Common myeloid progenitor, CD34-positive (primary cell): ENCODE data around the gene SEC14L6.
"Not testable (repeated sequence)": the region's sequence is repeated elsewhere in the genome, so short reads cannot be mapped to it uniquely, and the experiment has no call there.

ENCODE experiments used
- CTCF ChIA-PET: fragments of 350-600 bp; sonication (Branson Sonifier 250); formaldehyde crosslinking; loops from one replicate; lab custom pipeline; 2021; ENCODE audit warnings: antibody characterized with exemption; lab: Charles Lee
- POLR2A ChIA-PET: fragments of 350-600 bp; sonication (Branson Sonifier 250); formaldehyde crosslinking; loops from one replicate; lab custom pipeline; 2021; ENCODE audit warnings: antibody characterized with exemption; lab: Charles Lee
- DNase-seq, 3 donors: peaks; one replicate each; pipeline versions ENCODE4 v3.0.0 to v3.0.0-alpha.2; 2013
- H3K27ac ChIP-seq, 2 experiments: 1 replicate in 1 of 2; 2 replicates in 1 of 2; pipeline ENCODE4 v1.7.0; 2013; ENCODE audit warnings: inconsistent platforms in 2 of 2, low read length in 2 of 2, mild to moderate bottlenecking in 2 of 2, low read depth in 1 of 2, moderate library complexity in 1 of 2; ENCODE audit not compliant: severe bottlenecking in 2 of 2, insufficient read depth in 1 of 2, poor library complexity in 1 of 2
- H3K27me3 ChIP-seq, 5 experiments: replicated peaks in 2 of 5; 1 replicate in 3 of 5; 2 replicates in 2 of 5; pipeline versions ENCODE4 v1.6.1 to v1.7.0; 2013; ENCODE audit warnings: low read length in 4 of 5, mild to moderate bottlenecking in 2 of 5, moderate library complexity in 2 of 5, inconsistent platforms in 1 of 5; ENCODE audit not compliant: insufficient read depth in 5 of 5, control insufficient read depth in 4 of 5
- H3K36me3 ChIP-seq, 4 experiments: 1 replicate in 2 of 4; 2 replicates in 2 of 4; pipeline versions ENCODE4 v1.6.1 to v1.7.0; 2013; ENCODE audit warnings: low read length in 3 of 4, control low read depth in 1 of 4, mild to moderate bottlenecking in 1 of 4; ENCODE audit not compliant: control insufficient read depth in 4 of 4, insufficient read depth in 4 of 4
- H3K4me1 ChIP-seq, 4 experiments: 1 replicate in 3 of 4; 2 replicates in 1 of 4; pipeline versions ENCODE4 v1.6.1 to v1.7.1; 2013; ENCODE audit warnings: low read length in 3 of 4, mild to moderate bottlenecking in 3 of 4, control low read depth in 1 of 4, inconsistent platforms in 1 of 4, moderate library complexity in 1 of 4; ENCODE audit not compliant: control insufficient read depth in 4 of 4, insufficient read depth in 4 of 4; ENCODE audit errors: control extremely low read depth in 1 of 4
- H3K4me3 ChIP-seq, 7 experiments: 1 replicate in 4 of 7; 2 replicates in 3 of 7; pipeline versions ENCODE4 v1.5.1 to v1.7.0; 2013; ENCODE audit warnings: mild to moderate bottlenecking in 7 of 7, low read length in 6 of 7, moderate library complexity in 6 of 7, inconsistent platforms in 2 of 7, low read depth in 2 of 7, control low read depth in 1 of 7; ENCODE audit not compliant: insufficient read depth in 4 of 7, control insufficient read depth in 1 of 7; ENCODE audit errors: extremely low read depth in 1 of 7
- H3K9me3 ChIP-seq, 5 experiments: 1 replicate in 4 of 5; 2 replicates in 1 of 5; pipeline versions ENCODE4 v1.6.1 to v1.7.1; 2013; ENCODE audit warnings: low read length in 4 of 5, mild to moderate bottlenecking in 2 of 5, inconsistent platforms in 1 of 5, low read depth in 1 of 5, moderate library complexity in 1 of 5; ENCODE audit not compliant: control insufficient read depth in 4 of 5, insufficient read depth in 2 of 5; ENCODE audit errors: control extremely low read depth in 1 of 5
- WGBS: methylation state at CpG from one replicate; pipeline ENCODE4 v1.1.5; 2013; ENCODE audit not compliant: insufficient coverage; 5-methylcytosine and 5-hydroxymethylcytosine counted together

SEC14L6 gene

DNA sequence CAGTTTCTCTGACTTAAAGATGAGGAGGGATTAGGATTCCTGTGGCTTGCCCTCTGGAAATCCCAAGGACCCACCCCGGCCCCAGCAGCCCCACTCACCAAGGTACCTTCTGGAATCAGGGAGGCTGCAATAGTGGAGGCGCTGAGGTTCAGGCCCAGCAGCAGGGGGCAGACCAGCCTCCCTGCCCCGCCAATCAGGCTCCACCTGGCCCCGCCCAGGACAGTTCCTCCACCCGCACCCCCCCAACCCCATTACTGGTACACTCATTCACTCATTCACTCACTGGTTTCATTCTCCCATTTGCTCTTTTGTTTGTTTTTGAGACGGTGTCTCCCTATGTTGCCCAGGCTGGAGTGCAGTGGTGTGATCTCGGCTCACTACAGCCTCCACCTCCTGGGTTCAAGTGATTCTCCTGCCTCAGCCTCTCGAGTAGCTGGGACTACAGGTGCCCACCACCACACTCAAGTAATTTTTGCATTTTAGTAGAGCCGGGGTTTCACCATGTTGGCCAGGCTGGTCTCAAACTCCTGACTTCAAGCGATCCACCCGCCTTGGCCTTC lies 14.2 kb upstream of the SEC14L6 start:
- H3K4me1 ChIP-seq, CTCF ChIA-PET, H3K36me3 ChIP-seq, H3K27me3 ChIP-seq, POLR2A ChIA-PET, DNase-seq, H3K27ac ChIP-seq, H3K9me3 ChIP-seq, H3K4me3 ChIP-seq: not testable (repeated sequence)
- WGBS, result 95% methylated on average over 6 of the region's 11 CpGs

DNA sequence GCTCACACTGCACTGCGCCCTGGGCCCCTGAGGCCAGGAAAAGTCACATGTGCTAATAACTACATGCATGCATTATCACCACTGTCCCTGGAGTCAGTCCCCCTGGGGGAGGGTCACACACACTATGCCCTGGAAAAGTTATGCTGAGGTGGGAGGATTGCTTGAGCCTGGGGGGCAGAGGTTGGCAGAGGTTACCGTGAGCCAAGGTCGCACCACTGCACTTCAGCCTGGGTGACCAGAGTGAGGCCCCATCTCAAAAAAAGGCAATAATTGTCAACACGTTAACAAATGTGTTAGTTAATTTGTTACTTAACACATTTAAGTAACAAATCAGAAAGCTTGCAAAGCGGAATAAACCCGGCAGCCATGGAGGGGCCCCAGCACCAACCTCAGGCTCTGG lies 13.3 kb upstream of the SEC14L6 start:
- Histone ChIP-seq H3K27me3 (peaks cover 0 to 3% (median 0%) of the 10 kb centered on the region in 5 experiments), H3K4me3 (no peak overlapping the region), H3K36me3 (no peaks in the 10 kb centered on the region), H3K4me1 (no peaks in the 10 kb centered on the region), H3K9me3 (no peaks in the 10 kb centered on the region), H3K27ac (no peak overlapping the region)
- DNase-seq, result no peak
- WGBS, result 100% methylated on average over 4 of the region's 6 CpGs
- ChIA-PET CTCF (no interaction called here), POLR2A (no interaction called here)

DNA sequence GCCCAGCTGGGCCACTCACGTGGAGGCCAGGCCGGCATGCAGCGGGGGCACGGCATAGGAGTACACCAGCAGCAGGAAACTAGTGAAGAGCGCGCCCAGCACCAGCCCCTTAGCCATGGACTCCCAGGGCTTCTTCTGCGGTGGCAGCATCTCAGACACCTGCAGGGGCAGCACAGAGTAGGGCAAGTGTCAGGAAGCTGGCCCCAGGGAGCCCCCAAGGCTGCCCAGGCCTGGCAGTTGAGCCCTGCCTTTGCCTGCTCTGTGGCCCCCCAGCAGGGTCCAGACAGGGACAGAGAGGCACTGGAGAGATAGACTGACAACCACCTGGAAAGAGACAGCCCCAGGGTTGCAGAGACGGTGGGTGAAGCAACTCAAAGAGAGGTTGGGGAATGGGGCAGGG lies 10.7 kb upstream of the SEC14L6 start:
- H3K9me3 ChIP-seq, result no peaks in the 10 kb centered on the region
- POLR2A ChIA-PET, result no interaction called here

DNA sequence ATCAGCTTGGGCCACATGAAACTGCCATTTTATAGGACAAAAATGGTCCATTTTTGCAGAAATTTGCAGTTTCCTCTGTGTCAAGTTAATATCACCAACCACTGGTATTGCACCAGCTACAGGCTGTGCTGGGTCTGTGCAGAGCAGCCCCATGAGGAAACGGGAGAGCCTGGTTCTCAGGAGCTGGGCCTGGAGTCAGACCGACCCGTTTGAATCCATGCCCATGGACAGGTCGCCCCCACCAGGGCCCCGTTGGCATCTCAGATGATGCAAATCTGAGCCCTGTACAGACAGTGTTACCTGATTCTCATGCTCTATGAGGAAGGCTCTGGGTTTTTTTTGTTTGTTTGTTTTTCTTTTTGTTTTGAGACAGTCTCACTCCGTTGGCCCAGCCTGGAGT lies 9.8 kb upstream of the SEC14L6 start:
- no peaks in the 10 kb centered on the region for H3K4me1 ChIP-seq
- no peak overlapping the region for H3K27ac ChIP-seq
- no peaks in the 10 kb centered on the region for H3K36me3 ChIP-seq
- H3K4me3 ChIP-seq, result no peak overlapping the region
- no peaks in the 10 kb centered on the region for H3K9me3 ChIP-seq
- POLR2A ChIA-PET, result no interaction called here
- CTCF ChIA-PET, result no interaction called here
- 100% methylated on average over 3 of the region's 6 CpGs for WGBS
- DNase-seq, result no peak
- H3K27me3 ChIP-seq, result no peaks in the 10 kb centered on the region

More for the DNA sequence above, 10.7 kb upstream of the SEC14L6 start:
- H3K27ac ChIP-seq, result no peak overlapping the region
- peaks cover 0 to 2% (median 0%) of the 10 kb centered on the region in 5 experiments for H3K27me3 ChIP-seq
- DNase-seq, result no peak
- no peaks in the 10 kb centered on the region for H3K36me3 ChIP-seq
- H3K4me3 ChIP-seq, result no peak overlapping the region
- CTCF ChIA-PET, result no interaction called here
- no peaks in the 10 kb centered on the region for H3K4me1 ChIP-seq
- WGBS, result 91% methylated on average over 7 of the region's 8 CpGs

DNA sequence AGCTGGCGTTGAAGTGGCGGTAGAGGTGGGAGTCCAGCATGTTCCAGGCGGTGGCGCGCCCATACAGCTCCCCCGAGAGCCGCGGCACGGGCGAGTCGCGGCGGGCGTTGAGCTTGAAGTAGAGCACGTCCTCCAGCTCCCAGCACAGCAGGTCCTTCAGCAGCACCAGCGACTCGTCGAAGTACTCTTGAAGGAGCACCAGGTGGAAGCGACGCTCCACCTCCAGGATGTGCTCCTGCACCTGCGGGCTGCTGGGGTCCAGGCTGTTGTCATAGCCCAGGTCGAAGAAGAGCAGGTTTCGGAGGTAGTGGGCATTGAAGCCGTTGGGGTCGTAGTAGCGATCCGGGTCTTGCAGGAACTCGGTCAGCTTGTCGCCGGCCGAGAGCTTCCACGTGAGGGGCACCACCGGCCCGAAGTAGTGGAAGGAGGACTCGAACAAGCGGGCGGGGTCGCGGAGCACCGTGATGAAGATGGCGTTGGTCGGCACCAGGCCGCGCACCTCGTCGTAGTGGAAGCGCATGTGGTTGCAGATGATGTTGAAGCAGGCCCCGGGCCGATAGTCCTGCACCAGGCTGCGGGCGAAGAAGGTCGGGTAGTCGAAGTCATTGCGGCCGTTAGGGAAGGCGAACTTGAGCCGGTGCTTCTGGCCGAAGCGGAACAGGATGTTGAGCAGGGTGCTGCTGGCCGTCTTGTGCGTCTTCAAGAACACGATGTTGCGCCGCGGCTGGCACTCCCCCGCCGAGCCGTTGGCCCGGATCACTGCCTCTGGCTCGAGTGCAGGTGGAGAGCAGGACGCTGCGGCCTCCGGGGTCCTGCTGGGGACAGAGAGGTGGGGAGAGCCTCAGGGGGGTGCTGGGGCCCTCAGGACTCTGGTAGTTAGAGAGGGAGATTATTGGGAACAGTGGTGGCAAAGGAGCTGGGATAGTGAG lies 9.0 kb upstream of the SEC14L6 start:
- Histone ChIP-seq H3K4me3 (no peak overlapping the region), H3K27me3 (peaks cover 0 to 2% (median 0%) of the 10 kb centered on the region in 5 experiments), H3K36me3 (no peaks in the 10 kb centered on the region), H3K27ac (no peak overlapping the region), H3K4me1 (no peaks in the 10 kb centered on the region), H3K9me3 (no peaks in the 10 kb centered on the region)
- POLR2A ChIA-PET, result no interaction called here
- WGBS, result 97% methylated on average over 68 of the region's 73 CpGs
- CTCF ChIA-PET, result no interaction called here
- DNase-seq, result peak in 1 of 3 donors; percentile 9

DNA sequence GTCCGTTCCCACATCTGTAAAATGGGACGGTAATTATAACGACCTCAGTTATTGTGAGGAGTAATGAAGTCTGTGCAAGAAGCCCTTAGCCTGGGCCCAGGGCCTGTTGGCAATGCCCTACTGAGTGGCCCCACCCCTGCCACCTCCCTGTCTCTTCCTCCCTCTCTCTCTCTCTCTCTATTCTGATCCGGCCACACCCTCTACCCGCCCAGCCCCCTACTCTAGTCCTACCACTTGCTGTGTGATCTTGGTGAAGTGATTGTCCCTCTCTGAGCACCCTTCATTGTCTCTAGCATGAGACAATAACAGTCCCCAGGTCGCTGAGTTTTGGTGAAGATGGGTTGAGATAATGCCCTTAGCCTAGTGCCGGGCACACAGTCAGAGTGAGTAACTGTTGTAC lies 7.4 kb upstream of the SEC14L6 start:
- H3K36me3 ChIP-seq, result no peaks in the 10 kb centered on the region
- H3K4me1 ChIP-seq, result no peaks in the 10 kb centered on the region
- 100% methylated on average over 1 of the region's 7 CpGs for WGBS
- H3K27me3 ChIP-seq, result peaks cover 0 to 2% (median 0%) of the 10 kb centered on the region in 5 experiments
- ChIA-PET CTCF (no interaction called here), POLR2A (no interaction called here)
- no peak for DNase-seq
- no peak overlapping the region for H3K27ac ChIP-seq
- no peak overlapping the region for H3K4me3 ChIP-seq
- H3K9me3 ChIP-seq, result no peaks in the 10 kb centered on the region

DNA sequence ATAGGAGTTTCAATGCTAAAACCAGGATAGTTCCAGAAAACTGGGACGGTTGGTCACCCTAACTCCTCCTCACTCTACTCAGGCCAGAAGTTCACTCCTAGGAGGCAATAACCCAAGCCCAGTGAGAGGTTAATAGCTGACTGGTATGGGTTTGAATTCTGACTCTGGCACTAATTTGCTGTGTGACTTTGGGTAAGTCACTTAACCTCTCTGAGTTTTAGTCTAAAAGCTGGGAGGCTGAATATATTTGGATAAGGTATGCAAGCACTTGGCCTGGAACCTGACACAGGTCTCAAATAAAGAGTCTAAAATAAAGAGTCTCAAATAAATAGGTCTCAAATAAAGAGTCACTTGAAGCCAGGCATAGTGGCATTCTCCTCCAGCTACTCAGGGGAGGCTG lies 6.2 kb upstream of the SEC14L6 start:
- ChIA-PET CTCF (interaction anchor here (0.7 to 1.2 kb wide), 2 partner anchors 9 to 76 kb away, joined by 3 read pairs; no protein-coding TSS in a partner anchor), POLR2A (interaction anchor here (0.5 kb wide), 1 partner anchor 36 kb away, joined by 3 read pairs; no protein-coding TSS in a partner anchor)
- H3K27me3 ChIP-seq, result peaks cover 0 to 2% (median 0%) of the 10 kb centered on the region in 5 experiments
- 100% methylated on average over 1 of the region's 1 CpG for WGBS
- no peak for DNase-seq
- no peaks in the 10 kb centered on the region for H3K9me3 ChIP-seq
- H3K27ac ChIP-seq, result no peak overlapping the region
- H3K36me3 ChIP-seq, result no peaks in the 10 kb centered on the region
- H3K4me1 ChIP-seq, result no peaks in the 10 kb centered on the region
- H3K4me3 ChIP-seq, result no peak overlapping the region
